NCI-H82 (cell line): ENCODE measurements around the gene CIITA.

Experiments
- DNase-seq: peaks from one replicate; lab custom pipeline; 2025; lab: John Stamatoyannopoulos, UW

CIITA gene

GRCh38 chr16:10878644-10879501, 1.9 kb downstream of the CIITA start:
- no peak for DNase-seq

GRCh38 chr16:10879681-10880589, 2.9 kb downstream of the CIITA start:
- no peak for DNase-seq

- no peak for DNase-seq
These were observed 3.8 kb downstream of the CIITA start for GRCh38 chr16:10880594-10881452.

- no peak for DNase-seq
These were observed 4.6 kb downstream of the CIITA start for GRCh38 chr16:10881479-10882030.

- no peak for DNase-seq
These were observed 6.0 kb downstream of the CIITA start for GRCh38 chr16:10883004-10883403.

- no peak for DNase-seq
These were observed 8.2 kb downstream of the CIITA start for GRCh38 chr16:10885246-10885645.

- no peak for DNase-seq
These were observed 11.4 kb downstream of the CIITA start for GRCh38 chr16:10888320-10888937.

- DNase-seq = no peak
These were observed 12.9 kb downstream of the CIITA start for GRCh38 chr16:10889855-10890254.

- DNase-seq = no peak
These were observed 15.8 kb downstream of the CIITA start for GRCh38 chr16:10892782-10893318.

GRCh38 chr16:10895053-10895946, 18.3 kb downstream of the CIITA start:
- no peak for DNase-seq

GRCh38 chr16:10896165-10896564, 19.2 kb downstream of the CIITA start:
- no peak for DNase-seq

- no peak for DNase-seq
These were observed 19.7 kb downstream of the CIITA start for GRCh38 chr16:10896723-10897122.

GRCh38 chr16:10897134-10897533, 20.1 kb downstream of the CIITA start:
- peak; percentile 91 for DNase-seq

- DNase-seq = no peak
These were observed 26.0 kb downstream of the CIITA start for GRCh38 chr16:10902999-10903398.

- DNase-seq = no peak
These were observed 29.5 kb downstream of the CIITA start for GRCh38 chr16:10906482-10906881.

GRCh38 chr16:10906914-10907756, 30.1 kb downstream of the CIITA start:
- DNase-seq = no peak

GRCh38 chr16:10907757-10908045, 30.7 kb downstream of the CIITA start:
- DNase-seq = no peak

- no peak for DNase-seq
These were observed 34.3 kb downstream of the CIITA start for GRCh38 chr16:10911267-10911666.

GRCh38 chr16:10916534-10916933, 39.5 kb downstream of the CIITA start:
- no peak for DNase-seq
